Choroid plexus epithelial cell (primary cell): ENCODE data around the gene FGFRL1.

Source experiments
- DNase-seq: peaks from one replicate; pipeline ENCODE4 v3.0.0-alpha.2; 2010; ENCODE audit warnings: low read depth
- H3K4me3 ChIP-seq: 2 replicates; pipeline ENCODE4 v1.5.1; 2011; ENCODE audit warnings: low read depth, mild to moderate bottlenecking, control low read depth, low read length, moderate library complexity
- TF ChIP-seq, protein P1 (sequence below): conservative IDR thresholded peaks from 2 replicates; pipeline ENCODE4 v1.5.1; 2011; ENCODE audit warnings: low read depth, mild to moderate bottlenecking, control low read depth, inconsistent platforms, low read length, moderate library complexity

Gene FGFRL1

DNA sequence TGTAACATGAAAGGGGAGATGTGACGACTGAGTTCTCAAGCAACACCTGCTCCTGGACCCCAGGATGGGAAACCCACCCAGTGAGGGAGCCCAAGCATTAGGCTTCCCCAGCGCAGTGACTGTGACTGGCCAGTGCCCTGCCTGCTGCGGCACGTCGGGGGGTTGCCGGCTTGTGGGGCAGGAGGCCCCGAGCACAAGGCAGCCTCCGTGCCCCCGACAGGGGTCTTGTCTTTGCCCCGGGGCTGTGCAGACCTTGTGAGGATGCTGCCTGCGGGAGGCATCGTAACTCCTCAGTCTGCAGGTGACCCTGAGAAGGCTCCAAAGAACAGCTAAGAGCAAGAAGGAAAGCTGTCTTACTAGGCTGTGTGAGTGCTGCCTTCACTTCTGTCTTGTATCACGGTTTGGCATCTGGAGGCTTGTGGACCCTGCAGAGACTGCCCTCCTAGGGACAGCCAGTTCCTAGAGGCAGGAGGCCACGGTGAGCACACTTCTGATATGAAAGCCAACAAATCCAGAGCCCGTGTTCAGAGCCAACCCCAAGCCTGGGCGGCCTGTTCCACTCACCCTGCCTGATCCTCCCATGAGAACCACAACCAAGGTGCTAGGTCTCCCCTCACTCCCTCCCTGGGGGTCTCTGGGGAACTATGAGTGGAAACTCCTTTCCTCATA, 47.7 kb downstream of the FGFRL1 start:
- TF ChIP-seq, protein P1, sequence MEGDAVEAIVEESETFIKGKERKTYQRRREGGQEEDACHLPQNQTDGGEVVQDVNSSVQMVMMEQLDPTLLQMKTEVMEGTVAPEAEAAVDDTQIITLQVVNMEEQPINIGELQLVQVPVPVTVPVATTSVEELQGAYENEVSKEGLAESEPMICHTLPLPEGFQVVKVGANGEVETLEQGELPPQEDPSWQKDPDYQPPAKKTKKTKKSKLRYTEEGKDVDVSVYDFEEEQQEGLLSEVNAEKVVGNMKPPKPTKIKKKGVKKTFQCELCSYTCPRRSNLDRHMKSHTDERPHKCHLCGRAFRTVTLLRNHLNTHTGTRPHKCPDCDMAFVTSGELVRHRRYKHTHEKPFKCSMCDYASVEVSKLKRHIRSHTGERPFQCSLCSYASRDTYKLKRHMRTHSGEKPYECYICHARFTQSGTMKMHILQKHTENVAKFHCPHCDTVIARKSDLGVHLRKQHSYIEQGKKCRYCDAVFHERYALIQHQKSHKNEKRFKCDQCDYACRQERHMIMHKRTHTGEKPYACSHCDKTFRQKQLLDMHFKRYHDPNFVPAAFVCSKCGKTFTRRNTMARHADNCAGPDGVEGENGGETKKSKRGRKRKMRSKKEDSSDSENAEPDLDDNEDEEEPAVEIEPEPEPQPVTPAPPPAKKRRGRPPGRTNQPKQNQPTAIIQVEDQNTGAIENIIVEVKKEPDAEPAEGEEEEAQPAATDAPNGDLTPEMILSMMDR = no peak
- DNase-seq = no peak
- no peak overlapping the region for H3K4me3 ChIP-seq

DNA sequence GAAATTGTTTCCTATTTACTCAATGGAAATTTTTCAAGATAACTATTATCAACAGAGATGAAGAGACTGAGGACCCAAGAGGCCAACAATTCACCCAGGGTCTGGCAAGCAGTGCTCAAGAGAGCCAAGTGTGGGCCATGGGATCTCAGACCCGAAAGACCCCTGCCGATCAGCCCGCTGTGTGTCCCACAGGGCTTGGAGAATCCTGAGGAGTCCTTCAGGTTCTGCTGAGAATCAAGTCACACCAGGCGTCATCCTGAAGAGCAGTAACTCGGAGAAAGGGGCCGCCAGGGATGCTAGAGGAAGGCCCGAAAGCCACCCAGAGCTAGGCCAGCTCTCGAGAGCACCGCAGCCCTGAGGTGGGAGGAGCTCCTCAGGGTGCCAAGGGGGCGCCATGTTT, 48.7 kb downstream of the FGFRL1 start:
- no peak overlapping the region for H3K4me3 ChIP-seq
- TF ChIP-seq, protein P1 = no peak
- no peak for DNase-seq

DNA sequence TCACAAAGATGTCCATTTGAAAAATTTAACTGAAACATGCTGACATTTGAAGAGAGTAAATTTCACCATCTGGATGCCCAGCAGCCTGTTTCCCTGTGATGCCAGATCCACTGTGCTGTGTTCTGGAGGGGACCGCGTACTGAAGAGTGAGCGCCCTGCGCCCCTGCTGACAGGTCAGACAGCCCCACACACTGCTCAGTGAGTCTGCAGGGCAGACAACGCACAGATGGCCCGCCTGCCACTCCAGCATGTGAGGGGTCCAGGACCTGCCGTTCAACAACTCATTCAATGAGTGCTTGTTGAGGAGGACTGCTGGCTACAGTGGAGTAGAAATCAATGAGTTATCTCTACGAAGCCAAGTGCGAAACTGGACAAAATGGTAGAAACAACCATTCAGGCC, 49.2 kb downstream of the FGFRL1 start:
- TF ChIP-seq, protein P1 = no peak
- H3K4me3 ChIP-seq = no peak overlapping the region
- no peak for DNase-seq

DNA sequence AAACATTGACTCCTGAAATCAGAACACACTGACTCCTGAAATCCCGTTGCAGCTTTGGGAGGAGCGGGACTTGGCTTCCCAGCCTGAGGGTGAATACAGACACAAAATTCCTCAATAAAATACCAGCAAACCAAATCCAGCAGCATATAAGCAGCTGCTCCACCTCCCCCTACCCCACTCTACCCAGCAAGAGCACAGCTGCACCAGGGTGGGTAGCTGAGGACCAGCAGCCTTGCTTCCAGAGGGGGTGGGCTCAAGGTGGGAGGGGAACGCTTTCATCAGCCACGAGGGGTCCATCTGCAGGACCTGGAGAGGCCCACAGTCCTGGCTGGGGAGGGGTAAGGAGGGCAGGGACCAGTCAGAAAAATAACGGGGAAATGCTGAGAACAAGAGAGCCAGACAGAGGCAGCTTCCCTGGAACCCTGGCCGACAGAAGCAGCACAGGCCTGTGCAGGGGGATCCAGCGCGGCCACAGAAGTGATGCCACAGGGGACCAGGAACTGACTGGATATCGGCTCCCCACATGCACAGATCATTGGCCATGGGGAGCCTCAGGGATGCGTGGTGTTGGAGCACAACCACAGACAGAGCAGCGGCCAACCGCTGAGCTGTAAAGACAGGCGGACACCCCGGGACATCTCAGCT, 49.8 kb downstream of the FGFRL1 start:
- DNase-seq = no peak
- TF ChIP-seq, protein P1 = no peak
- H3K4me3 ChIP-seq = no peak overlapping the region

DNA sequence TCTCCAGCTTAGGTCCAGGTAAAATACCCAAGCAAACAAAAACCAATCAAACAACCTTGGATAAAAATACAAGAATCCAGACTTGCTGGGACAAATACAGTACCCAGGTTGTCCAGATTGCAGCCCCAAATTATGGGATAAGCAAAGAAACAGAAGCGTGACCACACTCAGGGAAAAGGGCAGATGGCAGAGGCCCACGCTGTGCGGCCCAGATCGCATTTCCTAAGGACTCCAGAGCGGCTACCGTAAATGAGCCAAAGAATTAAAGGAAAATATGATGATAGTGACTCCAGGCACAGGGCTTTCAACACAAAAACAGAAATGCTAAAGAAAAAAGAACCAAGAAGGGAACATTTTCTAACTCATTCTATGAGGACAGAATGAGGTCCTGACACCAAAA, 50.3 kb downstream of the FGFRL1 start:
- TF ChIP-seq, protein P1 = no peak
- DNase-seq = no peak
- no peak overlapping the region for H3K4me3 ChIP-seq

DNA sequence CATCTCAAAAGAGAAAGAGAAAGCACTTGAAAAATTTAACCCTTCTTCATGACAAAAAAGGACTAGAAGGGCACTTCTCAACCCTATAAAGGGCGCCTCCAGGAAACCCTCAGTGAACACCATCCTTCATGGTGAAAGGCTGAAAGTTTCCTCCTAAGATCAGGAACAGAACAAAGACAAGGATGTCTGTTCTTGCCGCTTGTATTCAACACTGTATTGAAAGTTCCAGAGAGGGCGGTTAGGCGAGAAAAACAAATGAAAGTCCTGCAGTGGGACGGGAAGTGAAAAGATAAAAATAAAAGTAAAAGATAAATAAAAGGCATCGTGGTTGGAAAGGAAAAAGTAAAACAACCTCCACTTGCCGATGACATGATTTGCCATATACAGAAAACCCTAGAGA, 51.0 kb downstream of the FGFRL1 start:
- H3K4me3 ChIP-seq = no peak overlapping the region
- no peak for DNase-seq
- TF ChIP-seq, protein P1 = no peak

DNA sequence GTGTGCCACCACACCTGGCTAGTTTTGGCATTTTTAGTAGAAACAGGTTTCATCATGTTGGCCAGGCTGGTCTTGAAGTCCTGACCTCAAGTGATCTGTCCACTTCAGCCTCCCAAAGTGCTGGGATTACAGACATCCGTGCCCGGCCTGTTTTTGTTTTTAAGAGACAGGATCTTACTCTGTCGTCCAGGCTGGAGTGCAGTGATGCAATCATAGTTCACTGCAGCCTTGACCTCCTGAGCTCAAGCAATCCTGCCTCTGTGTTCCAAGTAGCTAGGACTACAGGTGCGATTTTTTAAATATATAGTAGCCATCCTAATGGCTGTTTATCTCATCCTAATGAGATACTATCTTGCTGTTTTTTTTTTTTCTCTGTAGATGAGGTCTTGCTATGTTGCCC, 54.3 kb downstream of the FGFRL1 start:
- H3K4me3 ChIP-seq = no peak overlapping the region
- DNase-seq = no peak
- TF ChIP-seq, protein P1 = no peak
